Measurements from ENCODE around the gene OR10S1.

DNA sequence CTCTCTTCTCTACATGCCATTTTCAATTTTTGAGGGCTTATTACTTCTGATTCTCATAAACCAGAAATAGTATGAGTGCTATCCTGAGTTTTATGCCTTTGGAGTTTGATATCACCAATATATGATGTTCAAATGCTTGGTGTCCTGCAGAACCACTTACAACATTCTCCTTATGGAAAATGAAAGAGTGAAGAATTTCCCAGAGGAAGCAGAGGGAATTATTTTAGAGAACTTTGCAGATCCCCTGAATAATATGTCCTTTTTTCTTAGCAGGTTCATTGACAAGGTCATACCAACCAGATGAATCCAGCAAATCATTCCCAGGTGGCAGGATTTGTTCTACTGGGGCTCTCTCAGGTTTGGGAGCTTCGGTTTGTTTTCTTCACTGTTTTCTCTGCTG lies 38.3 kb downstream of the OR10S1 start, which contains the start of gene OR4D5:
- TF ChIP-seq, protein P1, sequence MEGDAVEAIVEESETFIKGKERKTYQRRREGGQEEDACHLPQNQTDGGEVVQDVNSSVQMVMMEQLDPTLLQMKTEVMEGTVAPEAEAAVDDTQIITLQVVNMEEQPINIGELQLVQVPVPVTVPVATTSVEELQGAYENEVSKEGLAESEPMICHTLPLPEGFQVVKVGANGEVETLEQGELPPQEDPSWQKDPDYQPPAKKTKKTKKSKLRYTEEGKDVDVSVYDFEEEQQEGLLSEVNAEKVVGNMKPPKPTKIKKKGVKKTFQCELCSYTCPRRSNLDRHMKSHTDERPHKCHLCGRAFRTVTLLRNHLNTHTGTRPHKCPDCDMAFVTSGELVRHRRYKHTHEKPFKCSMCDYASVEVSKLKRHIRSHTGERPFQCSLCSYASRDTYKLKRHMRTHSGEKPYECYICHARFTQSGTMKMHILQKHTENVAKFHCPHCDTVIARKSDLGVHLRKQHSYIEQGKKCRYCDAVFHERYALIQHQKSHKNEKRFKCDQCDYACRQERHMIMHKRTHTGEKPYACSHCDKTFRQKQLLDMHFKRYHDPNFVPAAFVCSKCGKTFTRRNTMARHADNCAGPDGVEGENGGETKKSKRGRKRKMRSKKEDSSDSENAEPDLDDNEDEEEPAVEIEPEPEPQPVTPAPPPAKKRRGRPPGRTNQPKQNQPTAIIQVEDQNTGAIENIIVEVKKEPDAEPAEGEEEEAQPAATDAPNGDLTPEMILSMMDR (IDR thresholded peaks at IDR 0.05; ENCODE audit: low read depth, low read length, poor library complexity, severe bottlenecking): no peak
- TF ChIP-seq EZH2phosphoT487 (IDR thresholded peaks at IDR 0.05; ENCODE audit: borderline replicate concordance, low read length): no peak

All from DOHH2 (cell line).